Measurements from ENCODE around the gene DHRS7.

The DHRS7 gene

DNA sequence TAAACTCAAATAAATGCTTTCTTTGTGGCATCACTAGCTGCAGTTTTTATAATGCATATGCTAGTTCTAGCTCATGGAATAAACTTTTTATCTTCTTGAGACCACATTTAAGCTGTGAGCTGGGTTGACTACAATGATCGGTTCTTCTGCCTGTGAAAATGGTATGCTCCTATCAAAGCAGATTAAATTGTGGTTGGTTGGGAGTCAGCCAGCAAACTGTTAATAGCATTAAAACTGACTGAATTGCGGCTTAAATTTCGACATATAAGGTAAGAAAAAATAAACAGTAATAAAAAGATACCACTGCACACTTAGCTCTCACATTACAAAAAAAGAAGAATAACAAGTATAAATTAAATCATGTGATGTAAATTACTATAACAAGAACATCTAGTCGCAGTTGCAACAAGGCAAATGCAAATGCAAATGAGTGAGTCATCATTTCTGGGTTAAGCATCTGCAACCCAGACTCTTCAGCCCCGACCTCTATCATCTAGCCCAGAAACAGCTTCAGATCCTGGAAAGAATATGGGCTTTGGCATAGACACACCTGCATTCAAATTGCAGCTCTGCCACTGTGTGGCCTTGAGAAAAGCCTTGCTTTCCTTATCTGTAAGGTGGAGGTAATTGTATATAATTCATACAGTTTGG lies 19.8 kb upstream of the DHRS7 start:
- DNase-seq (ENCODE audit: low read depth), result no peak

DNA sequence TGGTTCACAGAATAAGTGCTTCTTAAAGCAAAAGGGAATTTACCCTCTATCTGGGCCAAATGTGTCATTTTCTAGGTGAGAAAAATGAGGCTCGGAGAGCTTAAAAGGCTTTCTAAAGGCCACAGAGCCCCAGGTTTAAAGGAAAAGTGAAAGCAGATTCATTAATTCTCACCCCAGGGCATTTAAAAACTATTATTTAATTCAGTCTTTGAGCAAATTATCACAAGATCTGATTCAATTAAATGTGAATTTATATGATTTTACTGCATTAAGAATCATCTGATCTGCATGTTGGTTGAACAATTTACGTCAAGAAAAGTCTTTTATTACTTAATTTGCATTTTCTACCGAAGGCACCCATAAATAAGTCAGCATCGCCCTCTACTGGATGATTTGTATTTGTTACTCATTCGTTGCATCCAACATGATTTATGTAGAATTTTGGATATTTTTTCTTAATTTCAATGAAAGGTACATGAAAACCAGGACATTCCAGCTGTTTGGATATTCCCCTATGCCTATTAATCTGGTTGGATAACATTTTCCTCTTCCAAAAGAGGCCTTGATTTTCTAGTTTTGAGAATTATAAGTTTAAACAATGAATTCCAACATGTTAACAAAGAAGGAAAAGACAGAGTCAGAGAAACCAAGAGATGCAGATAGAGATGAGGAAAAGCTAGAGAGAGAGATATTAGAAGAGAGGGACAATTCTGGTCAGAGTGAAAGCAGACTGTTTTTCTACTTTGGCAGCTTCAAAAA lies 19.1 kb upstream of the DHRS7 start:
- DNase-seq (ENCODE audit: low read depth), result no peak

DNA sequence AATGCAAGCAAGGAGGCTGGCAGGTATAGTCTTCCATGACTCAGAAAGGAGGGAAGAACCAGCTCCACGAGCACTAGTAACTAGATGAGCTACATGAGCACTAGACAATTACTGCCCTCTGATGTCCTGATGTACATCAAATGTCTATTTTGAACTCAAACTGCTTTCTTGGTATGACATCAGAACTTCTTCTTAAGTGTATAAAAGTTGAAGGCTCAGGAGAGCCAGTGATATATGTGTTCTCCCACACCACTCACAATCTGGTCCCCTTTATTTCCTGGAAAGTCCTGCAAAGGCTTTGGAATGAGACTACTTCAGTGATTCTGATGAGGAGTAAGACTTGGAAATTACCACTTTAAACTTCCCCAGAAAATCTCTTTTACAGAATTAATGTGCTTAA lies 18.5 kb upstream of the DHRS7 start:
- no peak for DNase-seq (ENCODE audit: low read depth)

DNA sequence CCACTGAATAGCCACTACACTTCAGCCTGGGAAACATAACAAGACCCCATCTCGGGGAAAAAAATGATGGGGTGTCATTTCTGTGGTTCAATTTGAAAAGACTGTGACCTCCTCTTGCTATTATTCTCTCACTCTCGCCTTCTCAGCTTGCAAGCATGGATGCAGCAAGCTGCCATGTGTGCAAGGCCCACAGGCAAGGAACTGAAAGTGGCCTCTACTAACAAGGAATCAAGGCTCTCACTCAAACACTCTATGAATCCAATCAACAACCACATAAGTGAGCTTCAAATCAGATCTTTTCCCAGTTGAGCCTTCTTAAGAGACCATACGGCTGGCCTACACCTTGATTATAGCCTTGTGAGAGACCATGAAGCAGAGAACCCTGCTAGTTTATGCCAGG lies 17.9 kb upstream of the DHRS7 start:
- no peak for DNase-seq (ENCODE audit: low read depth)

DNA sequence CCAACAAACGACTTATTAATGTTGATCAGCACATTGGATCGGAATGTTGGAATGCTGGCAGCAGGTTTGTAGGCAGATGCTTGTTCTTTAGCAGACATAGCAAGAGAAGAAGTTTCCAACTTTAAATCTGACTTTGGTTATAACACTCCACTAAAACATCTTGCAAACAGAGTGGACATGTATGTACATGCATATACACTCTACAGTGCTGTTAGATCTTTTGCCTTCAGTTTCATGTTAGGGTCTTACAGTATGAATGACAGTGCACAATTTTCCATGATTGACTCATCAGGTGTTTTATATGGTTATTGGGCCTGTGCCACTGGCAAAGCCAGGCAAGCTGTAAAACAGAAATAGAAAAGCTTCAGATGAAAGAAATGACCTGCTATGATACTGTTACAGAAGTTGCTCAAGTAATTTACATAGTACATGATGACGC lies 14.3 kb upstream of the DHRS7 start:
- no peak for DNase-seq (ENCODE audit: low read depth)

DNA sequence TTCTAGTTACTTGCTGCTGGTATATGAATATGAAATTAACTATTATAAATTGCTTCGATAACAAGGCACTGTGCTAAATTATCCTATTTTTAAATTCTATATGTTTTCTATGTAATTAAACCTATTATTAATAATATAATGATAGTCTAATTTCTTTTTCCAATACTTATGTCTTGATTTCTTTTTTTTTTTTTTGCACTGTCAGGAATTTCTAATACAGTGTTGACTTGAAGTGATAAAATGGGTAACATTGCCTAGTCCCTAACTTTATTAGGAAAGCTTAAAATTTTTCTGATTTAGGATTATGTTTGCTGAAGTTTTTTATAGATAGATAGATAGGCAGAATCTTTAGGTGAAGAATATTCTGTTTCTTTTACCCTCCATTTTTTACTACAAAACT lies 13.6 kb upstream of the DHRS7 start:
- DNase-seq (ENCODE audit: low read depth), result no peak

DNA sequence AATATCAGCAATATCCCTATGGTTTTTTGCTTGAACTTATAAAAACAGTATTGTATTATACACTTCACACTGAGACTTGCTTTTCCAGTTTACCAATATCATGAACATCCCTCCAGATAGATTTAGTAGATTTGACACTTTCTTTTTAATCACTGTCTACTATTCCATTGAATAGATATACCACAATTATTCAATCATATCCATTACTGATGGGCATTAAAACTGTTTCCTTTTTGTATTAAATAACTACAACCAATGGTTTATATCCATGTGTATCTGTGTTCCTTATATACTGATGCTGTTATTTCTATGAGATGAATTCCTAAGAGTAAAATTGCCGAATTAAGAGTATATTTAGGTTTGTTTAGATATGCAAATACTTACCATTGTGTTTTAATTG lies 13.0 kb upstream of the DHRS7 start:
- DNase-seq (ENCODE audit: low read depth), result no peak

DNA sequence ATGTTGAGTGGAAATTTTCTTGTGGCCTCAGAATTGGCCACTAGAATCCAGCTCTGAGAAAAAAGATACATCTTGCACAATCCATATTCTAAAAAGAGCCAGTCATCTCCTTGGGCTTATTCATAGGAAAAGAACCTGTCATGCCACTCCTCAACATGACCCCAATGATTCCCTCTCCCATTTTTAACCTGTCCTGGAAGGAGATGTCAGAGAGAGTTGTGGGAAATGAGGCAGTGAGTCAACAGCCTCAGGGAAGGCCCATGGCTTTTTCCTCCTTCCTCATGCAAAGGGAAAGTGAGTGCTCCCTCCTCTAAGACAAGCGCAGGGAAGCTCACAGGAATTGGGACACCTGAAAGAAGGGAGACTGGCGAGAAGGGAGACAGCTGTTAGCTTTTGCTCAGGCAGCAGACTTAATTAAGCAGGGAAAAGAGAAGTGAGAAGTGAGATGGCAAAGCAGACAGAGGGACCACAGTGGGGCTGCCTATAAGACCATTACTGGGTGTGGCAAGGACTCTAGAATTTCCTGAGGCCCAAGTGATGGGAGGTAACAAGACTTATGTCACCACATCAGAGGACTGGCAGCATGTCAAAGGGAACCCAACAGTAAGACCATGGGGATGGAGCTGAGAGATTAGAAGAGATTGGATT lies 10.2 kb upstream of the DHRS7 start:
- DNase-seq (ENCODE audit: low read depth), result no peak

DNA sequence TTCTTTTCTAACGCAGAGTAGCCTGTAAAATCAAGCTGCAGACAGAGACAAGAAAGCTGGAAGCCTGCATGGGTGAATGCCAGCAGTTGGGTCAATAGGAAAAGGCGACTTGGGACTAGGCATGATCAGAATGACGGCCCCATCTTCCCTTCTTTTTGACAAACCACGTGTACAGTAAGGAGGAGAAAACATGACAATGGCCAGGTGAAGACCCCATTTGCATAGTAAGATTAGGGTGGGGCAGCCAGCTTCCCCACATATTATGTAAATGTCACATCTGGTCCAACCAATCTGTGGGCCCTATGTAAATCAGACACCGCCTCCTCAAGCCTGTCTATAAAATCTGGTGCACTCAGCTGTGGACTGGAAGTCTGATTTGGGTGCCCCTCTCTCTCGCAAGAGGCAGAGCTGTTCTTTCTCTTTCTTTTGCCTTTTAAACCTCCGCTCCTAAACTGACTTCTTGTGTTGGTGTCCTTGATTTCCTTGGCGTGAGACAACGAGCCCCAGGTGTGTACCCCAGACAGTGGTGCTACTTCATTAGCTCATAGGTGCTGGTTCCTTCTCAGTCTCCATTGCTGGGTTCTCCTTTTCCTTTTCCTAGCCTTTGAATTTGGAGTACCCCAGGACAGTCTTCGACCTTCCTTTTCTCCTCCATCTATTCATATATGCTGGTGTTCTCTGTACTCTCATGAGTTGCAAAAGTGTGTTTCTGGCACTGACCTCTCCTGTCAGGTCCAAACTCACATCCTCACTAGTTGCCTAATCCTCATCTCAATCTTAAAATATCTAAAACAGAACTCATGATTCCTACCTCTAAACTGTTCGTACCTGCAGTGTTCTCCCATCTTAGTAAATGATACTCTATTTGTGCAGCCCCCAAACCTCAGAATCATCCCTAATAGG lies 9.4 kb upstream of the DHRS7 start:
- no peak for DNase-seq (ENCODE audit: low read depth)

DNA sequence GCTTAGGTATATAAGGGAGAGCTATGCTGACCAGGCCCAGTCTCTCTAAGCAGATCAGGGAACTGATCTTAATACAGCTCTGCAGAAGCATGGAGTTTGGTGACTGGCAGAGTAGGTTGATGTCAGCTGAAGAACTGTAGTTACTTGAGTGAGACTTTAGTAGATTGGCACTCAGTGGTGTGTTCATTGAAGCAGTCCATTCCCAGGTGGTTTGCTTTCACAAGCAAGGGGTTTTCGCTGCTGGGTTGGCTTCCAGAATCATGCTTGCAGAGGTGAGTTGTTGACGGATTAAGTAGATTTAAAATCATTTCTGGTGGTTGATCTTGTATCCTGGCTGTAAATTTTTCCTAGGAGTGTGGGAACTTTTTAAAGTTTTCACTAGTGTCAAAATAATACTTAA lies 6.5 kb upstream of the DHRS7 start:
- DNase-seq (ENCODE audit: low read depth), result no peak

DNA sequence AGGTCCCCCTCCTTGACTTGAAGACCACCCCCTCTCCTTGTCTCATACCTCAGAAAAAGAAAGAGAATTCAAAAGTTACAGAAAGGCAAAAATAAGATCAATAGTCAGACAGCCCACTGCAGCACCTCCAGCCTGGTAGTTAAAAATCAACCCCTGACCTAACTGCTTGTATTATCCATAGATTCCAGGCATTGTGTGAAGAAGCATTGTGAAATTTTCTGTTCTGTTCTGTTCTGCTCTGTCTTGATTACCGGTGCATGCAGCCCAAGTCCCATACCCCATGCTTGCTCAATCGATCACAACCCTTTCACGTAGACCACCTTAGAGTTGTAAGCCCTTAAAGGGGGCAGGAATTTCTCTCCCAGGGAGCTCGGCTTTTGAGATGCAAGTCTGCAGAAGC lies 5.8 kb upstream of the DHRS7 start:
- DNase-seq (ENCODE audit: low read depth), result no peak

DNA sequence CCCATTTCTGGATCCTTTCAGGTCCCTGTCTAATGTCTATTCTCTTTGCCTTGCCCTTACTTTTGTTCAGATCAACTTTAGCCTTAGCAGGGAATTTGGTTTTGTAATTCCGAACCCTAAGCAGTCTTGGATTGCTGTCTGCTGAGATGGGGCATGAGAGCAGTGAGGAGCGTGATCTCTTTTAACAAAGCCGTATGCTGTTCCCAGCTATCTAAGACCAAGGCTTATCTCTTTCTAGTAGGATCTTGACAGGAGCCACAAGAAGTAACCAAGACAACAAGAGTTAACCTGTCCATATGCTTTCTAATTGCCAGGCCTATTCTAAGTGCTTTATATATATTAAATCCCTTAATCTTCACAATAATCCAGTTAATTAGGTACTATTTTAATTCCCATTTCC lies 4.5 kb upstream of the DHRS7 start:
- DNase-seq (ENCODE audit: low read depth), result no peak

DNA sequence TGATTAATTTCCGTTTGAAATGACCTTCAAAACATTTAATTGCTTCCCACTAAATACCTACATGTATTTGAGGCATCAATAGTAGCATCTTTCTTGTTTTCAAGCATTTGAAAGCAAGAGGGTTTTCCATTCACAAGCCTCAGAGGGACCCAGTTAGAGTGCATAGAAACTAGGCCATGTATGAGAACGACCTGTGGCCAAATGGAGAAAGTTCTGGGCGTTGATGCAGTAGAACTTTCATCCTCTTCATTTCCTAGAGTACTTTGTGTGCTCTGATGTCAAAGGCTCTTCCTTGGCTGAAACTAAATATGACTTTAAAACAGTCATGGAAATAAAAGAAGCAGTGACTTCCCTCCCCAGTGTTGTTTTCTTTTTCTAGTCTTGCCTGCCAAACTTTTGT lies 944 bp upstream of the DHRS7 start:
- no peak for DNase-seq (ENCODE audit: low read depth)

DNA sequence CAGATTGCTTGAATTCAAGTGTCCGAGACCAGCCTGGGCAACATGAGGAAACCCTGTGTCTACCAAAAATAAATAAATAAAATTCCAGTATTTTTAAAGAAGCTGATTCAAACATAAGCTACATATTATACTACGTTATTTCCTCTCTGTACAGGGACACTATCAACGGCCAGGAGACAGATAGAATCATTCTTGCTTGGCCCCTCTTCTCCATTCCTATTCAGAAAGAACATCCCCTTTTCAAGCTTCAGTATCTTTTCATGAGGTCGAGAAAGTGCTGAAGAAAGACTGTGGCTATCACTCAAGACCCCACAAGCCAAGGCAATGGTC lies 314 bp upstream of the DHRS7 start:
- DNase-seq (ENCODE audit: low read depth), result no peak

DNA sequence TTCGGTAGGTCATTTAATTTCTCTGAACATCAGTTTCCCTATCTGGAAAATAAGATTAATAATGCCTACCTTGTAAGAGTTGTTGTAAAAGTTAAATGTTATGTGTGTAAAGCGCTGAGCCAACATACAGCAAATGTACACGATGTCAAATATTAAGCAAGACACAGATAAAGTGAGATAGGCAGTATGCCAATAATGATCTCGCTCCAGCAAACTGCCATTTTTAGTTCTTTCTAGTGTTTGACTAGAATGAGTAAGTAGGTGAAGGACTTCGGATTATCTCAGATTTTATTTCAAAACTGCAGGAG lies 840 bp downstream of the DHRS7 start:
- DNase-seq (ENCODE audit: low read depth), result no peak

DNA sequence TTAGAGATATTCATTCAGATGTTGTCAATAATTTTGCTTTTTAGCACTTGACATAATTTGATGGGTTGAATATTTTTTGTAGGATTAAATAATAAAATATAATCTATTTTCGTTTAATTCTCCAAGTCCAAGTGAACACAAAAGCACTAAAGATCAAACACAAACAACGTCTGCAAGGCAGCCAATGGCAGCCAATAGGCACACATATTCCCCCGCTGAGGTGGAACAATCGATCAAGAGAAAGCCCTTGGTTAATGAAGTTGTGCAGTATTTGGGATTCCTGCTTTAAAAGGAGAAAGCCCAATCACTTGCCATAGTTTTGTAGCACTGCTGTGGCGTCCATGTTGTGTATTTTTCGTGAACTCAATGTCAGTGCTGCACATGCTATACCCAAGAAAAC lies 1.5 kb downstream of the DHRS7 start:
- DNase-seq (ENCODE audit: low read depth), result no peak

DNA sequence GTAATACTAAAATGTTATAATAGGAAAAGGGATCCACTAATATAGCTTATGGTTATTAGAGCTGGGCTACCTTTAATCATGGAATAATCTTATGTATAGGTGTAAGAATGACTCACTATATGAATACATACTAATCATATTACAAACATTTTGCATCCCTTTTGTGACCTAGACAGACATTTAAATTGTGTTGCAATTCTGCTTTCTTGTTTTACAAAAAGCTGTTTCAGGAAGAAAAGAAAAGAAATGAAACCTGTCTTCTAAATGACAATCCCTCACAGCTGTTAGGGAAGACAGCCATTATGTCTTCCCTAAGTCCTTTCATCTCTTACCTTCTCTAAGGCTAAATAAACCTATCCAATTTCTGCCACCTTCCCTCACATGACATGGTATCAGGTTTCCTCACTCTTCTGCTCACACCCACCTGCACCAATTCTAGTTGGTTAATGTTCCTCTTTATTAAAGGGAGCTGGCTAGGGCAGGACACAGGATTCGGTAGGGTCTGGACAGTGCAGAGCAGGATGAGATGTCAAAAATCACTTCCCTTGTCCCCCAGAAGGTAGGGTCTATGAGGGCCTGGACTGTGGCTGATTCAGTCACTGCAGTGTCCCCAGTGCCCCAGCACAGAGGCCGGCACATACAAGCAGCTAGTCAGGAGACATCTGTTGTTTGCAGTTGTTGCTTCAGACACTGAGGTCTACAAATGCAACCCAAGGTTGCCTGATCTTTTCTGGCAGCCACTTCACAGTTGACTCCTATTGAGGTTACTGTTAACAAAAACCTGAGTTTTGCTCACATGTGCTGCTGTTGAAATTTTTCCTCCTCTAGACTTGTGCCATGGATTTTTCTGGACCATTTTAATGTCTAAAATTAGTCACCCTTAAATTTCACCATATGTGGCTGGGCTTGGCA lies 3.7 kb downstream of the DHRS7 start:
- DNase-seq (ENCODE audit: low read depth), result no peak

DNA sequence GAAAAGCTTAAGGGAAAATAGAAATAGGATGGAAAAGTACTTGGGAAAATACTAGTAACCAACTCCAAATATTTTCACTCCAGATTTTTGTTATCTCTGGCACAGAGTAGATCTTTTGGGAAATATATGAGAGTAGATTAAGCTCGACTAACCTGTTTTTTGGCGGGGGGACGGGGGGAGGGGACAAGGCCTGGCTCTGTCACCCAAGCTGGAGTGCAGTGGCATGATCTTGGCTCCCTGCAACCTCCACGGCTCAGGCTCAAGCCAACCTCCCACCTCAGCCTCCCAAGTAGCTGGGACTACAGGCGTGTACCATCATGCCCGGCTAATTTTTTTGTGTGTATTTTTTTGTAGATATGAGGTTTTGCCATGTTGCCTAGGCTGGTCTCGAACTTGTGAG lies 4.8 kb downstream of the DHRS7 start:
- DNase-seq (ENCODE audit: low read depth), result no peak

DNA sequence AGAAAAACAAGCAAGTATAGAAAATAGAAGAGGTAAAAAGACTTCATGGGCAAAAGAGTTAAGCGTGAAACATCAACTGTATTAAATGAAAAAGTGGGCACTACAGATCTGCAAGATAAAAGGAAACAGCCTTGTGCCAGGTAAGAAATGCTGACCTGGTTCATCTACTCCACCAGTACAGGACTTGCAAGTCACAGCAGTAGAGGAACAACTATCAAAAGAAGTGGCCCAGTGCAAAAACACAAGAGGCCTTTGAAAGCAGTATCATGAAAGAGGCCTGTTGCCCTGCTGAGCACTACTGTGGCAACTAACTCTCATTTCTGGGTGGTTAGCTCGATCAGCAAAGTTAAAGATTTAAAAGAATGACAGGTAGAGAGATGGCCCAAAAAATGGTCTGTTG lies 10.5 kb downstream of the DHRS7 start:
- DNase-seq (ENCODE audit: low read depth), result no peak

DNA sequence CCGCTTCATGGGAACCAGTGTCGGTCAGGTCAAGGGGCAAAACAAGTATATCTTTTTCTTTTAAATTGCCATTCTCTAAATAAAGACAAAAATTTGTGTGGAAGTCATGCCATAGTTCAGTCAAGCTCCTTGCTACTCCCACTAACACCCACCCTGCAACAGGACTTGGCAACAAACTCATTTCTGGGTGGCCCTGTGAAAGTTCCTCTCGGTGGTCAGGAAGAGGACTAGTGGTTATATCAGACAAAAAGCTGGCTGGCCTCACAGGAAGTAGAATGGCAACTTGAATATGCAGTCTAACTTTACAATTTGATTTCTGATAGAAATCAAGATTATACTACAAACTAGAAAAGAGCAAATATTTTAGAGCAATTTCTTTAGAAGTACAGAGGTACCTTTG lies 11.2 kb downstream of the DHRS7 start:
- DNase-seq (ENCODE audit: low read depth), result no peak

DNA sequence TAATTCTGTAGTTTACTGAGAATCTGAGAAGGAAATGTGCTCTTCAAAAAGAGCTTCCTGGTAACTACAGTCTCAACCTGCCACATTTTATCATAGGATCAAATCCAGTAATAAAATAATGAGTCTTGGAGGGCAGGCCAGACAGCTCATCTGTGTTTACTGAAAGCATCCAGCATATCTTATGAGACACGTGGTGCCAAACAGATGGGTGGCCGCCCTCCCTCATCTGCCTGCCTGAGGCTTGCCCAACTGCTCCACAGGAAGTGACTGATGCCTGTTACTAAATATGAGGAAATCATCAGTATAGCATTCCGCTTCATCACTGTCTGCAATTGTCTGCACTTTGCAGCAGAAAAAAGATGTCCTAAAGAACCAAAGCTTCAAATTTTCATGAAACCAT lies 13.5 kb downstream of the DHRS7 start:
- DNase-seq (ENCODE audit: low read depth), result peak; percentile 59

DNA sequence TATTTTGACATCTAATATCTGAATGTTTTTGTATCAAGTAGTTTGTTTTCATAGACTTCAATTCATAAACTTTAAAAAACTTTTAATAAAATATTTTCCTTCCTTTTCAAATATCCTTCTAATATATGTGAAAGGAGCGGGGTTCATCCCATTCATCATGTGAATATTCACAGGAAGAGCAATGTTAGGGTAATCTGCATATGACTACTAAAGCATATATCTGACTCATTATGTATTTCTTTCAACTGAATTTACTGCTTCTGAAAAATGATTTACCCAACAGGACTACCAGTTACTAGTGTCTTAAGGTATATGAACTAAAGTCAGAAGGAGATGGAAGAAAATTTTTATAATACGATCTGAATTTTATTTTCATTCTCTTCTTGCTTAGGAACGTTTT lies 30.5 kb downstream of the DHRS7 start:
- DNase-seq (ENCODE audit: low read depth), result no peak

Measured in HS-27A (cell line).